HG03039 (cell line): ENCODE results near the gene PLD1.
A peak's percentile ranks its signal among the peaks of the same experiment; 100 is the strongest.
"Not testable (repeated sequence)": the region's sequence is repeated elsewhere in the genome, so short reads cannot be mapped to it uniquely, and the experiment has no call there.

Experiments used
- ATAC-seq: cut with Tn5 transposase; IDR thresholded peaks from one replicate; pipeline ENCODE4 v1.9.1; 2021; ENCODE audit warnings: mild to moderate bottlenecking, moderate library complexity; ENCODE audit not compliant: unreplicated experiment

Gene PLD1

DNA sequence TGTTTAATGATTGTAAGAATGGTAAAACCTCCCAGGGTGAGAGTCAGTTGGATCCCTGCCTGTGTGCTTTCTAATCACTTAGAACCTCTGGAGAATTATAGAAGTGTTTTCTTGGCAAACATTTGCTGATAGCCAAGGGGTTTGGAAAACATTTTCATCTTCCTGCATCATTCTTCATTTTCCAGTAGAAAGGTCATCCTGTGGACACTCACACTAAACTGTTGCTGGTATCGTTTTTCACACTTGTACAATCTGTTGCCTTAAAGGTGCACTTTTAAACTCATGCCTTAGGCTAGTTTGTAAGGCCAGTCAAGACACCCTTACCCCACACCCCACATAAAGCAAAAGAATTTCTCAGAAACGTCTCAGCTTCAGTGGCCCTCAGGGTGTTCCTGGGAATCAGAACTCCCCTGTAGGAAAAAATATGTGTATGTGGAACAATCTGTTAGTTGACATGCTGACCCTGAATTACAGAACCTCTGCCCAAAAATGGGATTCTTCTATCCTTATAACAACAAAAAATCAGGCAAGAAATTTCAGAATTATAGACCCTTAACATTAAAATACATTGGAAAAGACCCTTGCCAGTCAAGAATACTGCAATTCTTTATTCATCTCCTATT lies 5.8 kb upstream of the PLD1 start:
- ATAC-seq = no peak

DNA sequence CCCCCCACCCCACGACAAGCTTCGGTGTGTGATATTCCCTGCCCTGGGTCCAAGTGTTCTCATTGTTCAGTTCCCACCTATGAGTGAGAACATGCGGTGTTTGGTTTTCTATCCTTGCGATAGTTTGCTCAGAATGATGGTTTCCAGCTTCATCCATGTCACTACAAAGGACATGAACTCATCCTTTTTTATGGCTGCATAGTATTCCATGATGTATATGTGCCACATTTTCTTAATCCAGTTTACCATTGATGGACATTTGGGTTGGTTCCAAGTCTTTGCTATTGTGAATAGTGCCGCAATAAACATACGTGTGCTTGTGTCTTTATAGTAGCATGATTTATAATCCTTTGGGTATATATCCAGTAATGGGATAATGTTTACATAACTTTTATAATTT lies 4.4 kb upstream of the PLD1 start:
- not testable (repeated sequence) for ATAC-seq

DNA sequence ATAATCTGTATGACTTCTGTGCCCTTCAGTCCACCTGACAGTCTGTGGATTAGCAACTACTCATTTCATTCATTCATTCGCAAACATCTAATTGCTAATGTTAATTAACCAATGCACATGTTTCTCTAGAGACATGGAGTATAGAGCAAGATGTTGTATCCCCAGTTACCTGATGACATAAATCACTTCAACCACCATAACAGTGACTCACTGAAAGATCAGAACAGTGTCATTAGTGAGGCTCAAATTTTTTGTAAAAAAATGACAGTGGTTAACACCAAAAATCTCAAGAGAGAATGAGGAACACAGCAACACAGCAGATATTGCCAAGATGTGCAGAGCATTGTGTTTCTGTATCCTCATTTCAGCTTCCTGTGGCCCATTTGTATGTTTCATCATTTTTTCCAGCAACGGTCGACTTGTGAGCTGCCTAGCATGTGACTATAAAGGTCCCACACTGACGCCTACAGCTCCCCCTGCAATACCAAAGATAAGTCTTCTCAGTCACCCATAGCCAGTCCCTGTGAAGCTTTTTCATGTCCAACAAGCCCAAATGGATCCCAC lies 3.7 kb upstream of the PLD1 start:
- ATAC-seq = no peak

DNA sequence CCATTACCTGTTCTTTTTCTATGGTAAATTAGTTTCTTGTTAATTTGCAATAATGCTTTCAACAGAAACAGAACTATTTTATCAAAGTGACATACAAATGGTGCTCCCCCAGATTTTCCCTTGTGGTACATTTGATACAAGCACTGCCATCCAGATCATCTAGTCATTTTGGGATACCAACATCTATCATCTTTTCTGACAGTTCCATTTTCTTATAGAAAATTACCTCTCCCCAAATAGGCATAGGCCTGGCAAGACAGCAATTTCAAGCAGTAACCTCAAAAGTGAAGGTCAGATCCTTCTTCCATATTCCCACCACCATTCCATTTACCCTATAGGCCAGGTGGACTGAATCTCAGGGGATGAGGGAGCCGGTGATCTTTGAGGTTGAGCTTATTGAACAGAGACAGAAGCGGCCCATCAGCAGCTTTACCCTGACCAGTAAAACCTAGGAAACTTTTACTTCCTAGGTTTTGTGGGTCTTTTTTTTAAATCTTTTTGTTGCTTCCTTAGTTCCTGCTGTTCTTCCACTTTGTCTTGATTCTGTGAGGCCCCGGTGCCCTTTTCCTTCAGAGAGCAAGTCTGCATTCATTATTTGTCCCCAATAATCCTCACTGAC lies 3.1 kb upstream of the PLD1 start:
- ATAC-seq = no peak

DNA sequence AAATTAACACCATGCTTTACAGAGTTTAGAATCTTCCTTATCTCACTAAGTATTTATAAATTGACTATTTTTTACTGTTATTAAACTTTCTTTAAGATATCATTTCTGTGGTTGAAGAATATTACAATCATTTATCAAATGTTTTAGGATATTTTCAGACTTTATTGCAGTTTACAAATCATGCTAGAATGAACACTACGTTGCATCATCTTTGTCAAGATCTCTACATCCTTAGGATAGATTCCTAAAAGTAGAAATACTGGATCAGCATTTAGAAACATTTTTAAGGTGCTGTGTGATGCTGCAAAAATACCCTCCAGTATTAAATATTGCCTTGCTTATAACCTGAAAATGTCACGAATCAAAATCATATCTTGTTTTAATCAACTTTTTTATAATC lies 2.5 kb upstream of the PLD1 start:
- ATAC-seq = no peak

DNA sequence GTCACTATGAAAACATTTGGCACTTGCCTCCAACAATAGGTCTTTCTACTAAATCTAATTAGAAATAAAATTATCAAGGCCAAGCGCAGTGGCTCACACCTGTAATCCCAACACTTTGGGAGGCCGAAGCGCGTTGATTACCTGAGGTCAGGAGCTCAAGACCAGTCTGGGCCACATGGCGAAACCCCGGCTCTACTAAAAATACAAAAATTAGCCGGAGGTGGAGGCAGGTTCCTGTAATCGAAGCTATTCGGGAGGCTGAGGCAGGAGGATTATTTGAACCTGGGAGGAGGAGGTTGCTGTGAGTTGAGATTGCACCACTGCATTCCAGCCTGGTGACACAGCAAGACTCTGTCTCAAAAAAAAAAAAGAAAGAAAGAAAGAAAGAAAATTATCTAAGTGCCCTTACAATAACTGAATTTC lies 1.6 kb upstream of the PLD1 start:
- no peak for ATAC-seq

DNA sequence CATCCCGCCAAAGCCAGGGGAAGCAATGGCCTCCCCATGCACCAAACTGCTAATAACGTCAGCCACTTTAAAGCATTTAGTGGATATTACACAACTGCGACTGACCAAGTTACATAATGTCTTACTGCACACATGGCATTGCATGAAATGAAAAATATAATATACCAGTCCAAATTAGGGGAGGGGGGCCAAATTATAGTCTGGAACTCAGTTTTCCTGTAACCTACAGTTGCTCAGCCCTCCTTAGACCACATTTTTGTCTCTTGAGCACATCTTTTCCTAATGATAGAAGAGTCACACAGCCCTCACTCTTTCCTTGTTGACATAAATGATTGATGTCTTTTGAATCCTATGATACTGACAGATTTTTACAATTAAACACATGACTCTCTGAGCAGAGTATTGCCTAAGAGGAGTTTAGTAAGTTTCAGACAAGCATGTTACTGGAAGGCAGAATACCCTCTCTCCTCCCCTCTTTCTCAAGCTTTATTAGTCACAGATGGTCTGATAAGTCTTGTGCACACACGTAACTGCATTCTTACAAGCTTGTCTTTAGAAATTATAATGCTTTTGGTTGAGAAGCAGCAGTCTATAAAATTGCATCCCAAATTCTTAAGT lies 1.1 kb upstream of the PLD1 start:
- ATAC-seq = no peak

DNA sequence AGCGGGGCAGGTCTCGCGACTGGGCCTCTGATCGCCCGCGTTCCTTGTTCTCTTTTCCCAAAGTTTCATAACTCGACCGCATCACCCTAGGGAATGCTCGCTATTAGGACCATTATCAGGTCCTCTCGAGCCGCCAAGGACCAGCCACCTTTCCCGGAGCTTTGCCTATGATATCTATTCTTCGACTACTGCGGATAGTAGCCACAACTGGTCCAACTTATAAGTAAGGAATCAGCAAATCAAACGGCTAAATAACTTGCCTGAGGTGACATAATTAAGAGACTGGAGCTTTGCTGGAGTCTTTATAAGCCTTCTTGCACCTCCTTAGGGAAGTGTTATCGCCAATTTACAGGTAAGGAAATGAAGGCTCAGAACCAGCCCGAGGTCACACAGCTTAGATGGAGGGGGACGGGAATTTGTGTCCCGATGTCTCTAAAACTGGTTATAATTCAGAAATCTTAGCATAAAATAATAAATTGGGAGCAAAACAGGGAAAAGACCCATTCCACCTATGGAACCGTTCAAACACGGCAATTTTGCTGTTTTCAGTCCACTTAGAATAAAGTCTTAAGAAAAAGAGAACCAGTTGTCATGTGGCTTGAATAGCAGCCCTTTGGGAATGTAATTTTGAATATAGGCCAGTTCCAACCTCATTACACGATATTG lies 479 bp upstream of the PLD1 start:
- no peak for ATAC-seq

DNA sequence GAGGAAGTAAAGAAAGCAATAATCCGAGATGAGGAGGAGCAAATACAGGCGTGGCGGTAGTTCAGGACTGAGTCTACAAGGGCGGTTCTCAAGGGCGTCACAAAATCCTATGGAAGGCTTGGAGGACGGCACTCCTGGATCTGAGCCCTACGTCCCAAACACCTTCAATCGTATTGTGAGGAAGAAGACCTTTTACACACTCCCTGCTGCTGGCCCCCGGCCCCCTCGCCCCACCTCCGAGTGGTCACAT lies 747 bp downstream of the PLD1 start:
- ATAC-seq = peak; percentile 28

DNA sequence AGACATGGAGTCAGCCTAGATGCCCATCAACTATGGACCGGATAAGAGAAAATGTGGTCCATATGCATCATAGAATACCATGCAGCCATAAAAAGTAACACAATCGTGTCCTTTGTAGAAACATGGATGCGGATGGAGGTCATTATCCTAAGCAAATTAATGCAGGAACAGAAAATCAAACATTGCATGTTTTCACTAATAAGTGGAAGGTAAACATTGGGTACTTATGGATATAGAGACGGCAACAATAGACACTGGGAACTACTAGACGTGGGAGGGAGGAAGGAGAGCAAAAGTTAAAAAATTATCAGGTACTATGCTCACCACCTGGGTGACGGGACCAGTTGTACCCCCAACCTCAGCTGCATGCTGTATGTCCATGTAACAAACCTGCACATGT lies 2.5 kb downstream of the PLD1 start:
- no peak for ATAC-seq

DNA sequence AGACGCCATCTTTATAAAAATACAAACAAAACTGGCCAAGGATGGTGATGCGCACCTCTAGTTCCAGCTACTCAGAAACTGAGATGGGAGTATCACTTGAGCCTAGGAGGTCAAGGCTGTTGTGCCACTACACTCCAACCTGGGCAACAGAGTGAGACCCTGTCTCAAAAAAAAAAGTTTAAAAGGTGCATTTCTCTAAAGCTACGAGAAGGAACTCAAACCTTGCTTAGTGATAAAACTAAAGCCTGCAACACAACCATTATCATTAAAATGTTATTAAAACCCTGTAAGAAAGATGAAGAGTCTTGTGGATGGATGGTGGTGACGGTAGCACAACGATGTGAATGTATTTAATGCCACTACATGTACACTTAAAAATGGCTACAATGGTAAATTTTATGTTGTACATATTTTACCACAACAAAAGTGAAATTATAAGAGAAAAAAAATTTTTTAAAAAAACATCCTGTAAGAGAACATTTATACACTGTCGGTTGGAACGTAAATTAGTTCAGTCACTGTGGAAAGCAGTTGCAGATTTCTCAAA lies 3.1 kb downstream of the PLD1 start:
- ATAC-seq = no peak

DNA sequence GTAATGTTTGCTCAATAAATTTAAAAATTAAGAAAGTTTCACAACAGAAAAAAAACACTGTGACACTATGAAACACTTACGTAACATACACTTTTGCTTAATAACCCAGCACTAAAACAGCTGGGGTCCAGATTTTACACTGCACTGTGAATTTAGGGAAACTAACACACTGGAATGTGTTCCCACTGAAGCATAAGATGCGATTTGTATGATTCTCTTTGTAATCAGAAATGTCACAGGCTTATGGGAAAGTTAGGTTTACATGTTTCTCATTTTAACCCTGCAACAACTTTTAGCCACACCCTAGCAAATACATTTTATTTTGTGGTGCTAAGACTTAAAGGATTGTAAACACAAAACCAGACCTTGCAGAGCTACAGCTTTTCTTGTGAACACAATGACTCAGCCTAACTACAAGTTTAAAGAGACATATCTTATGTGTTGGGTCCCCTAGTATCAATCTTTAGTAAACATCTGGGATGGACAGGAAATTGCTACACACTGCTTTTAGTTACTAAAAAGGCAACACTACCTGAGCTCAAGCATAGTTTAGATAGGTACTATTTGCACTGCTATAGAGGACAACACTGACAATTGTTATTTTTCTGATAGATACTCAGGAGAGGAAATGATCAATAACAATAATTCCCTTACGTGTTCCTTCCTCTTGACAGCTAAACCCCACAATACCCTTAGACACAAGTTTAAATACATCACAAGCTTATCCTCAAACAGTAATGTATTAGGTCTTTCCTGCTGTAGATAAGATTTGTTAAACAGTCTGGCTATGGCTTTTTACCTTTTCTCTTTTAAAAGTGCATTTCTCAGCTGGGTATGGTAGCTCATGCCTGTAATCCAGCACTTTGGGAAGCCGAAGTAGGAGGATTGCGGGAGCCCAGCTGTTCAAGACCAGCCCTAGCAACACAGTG lies 3.8 kb downstream of the PLD1 start:
- ATAC-seq = no peak

DNA sequence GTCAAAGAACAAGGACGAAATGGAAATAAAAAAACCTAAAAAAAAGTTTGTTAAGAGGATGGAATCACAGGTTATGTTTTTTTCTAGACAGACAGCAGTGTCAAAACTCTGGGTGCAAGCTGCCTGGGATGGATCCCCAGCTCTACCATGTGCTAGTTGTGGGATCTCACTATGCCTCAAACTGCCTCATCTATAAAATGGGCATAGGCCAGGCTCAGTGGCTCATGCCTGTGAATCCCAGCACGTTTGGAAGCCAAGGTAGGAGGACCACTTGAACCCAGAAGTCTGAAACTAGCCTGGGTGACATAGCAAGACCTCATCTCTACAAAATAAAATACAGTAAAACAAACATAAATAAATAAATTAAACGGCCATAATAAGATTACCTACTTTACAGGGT lies 4.6 kb downstream of the PLD1 start:
- ATAC-seq = no peak

DNA sequence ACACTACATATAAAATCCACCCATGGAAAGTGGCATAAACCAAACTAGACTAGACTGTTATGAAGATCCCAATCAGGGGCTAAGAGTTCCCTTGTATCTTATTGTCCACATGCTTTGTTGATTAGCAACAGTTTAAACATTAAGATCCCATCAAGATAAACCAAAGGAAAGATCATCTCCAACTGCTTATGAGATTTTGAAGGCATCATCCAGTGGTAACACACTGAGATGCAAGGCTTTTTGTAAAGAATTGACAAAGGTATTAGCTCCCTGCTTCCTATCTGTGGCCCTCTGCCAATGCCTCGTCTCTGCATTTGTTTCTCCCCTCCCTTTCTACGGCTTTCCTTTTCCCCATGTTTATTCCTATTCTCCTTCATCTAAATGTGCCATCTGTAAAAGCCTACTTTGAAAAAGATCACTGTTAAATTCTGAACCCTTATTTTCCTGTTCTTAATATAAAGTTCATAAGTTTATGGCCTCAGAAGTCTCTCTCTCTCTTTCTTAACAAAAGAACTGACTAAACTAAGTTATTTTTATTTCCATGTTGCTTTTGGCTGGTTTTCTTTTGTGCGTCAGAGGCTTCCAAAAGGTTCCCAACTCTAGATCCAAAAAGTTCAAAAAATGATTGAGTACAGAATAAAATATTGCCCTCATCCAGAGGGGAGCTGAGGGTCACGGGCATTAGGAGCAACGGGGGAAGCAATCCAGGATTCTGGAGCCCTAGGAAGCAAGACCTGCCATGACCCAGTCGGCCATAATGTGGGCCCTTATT lies 5.5 kb downstream of the PLD1 start:
- no peak for ATAC-seq

DNA sequence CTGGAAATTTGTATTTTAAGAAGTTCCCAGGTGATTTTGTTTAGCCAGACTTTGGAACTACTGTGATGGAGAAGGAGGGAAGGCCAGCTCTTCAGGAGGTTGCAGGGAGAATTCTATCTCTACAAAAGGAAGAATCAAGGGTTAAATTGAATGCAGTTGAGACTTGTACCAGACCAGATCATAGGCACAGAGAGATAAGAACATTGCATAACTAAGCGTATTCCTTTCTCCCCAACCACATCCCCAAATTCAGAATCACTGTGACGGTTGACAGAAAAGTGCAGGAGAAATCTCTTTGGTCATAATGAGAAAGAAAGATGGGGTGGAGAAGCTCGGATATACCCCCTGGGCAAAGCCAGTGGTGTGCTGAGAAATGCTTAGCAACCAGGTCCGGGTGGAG lies 7.2 kb downstream of the PLD1 start:
- ATAC-seq = no peak

DNA sequence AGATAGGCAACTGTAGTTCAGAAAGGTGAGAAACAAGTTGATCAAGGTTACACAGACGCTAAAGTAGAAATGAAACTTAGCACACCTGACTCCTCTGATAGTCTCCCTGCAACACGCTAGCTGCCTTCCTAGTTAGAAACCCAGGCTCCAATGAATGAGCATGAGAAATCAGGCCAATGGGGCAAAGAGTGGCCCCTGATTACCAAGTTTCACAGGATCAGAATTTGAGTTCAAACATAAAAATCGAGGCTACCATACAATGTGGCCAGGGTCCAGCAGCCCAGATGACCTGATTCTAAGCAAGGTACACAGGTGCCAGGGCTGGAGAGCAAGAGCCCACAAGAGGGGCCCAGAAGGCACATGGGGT lies 7.7 kb downstream of the PLD1 start:
- ATAC-seq = no peak

DNA sequence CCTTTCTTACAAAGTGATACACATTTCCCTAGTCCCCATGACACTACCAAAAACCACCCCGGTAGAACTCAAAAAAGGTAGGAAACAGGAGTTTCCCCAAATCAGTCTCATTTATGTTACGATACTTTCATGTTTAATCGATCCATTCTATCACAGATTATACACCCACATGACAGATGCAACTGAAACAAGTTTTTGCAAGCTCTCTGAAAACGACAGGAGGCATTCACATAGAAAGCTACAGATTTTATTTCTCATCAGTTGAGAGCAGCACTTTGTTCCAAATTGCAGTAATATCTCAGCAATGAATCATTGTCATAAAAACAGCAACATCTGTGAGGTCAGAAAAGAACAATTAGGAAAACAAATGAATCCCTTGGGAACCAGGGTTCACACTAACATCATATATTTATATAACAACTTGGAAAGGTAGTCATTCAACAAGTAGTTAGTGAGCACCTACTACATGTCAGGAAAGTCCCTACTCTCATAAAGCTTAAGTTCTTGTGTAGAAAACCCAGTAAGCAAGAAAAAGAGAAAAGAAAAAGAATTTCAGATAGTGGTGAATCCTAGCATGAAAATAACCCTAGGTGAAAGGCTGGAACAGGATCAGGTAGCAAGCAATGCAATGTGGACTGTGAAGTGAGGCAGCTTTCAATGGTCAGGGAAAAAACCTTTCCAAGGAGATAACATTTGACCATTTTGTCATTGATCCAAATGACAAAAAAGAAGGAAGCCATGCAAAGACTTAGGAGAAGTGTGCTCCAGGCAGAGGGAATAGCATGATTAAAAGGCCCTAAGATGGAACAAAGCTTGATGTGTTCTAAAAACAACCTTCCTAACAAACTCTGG lies 8.3 kb downstream of the PLD1 start:
- no peak for ATAC-seq

DNA sequence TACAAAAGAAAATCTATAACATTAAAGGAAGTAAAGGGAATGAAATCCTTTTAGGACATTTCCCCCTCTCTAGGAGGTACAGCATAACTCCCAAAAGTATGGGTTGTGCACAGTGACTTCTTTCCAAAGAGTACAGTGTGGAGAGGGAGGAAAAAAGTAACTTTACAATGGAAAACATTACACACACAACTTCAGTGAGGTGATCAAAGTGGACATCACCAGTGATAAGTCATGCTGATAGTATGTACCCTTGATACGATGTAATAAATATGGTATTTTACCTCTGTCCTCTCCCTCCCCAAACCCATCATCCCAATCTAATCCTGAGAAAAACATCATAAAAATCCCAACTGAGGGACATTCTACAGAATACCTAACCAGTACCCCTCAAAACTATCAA lies 10.8 kb downstream of the PLD1 start:
- ATAC-seq = no peak

DNA sequence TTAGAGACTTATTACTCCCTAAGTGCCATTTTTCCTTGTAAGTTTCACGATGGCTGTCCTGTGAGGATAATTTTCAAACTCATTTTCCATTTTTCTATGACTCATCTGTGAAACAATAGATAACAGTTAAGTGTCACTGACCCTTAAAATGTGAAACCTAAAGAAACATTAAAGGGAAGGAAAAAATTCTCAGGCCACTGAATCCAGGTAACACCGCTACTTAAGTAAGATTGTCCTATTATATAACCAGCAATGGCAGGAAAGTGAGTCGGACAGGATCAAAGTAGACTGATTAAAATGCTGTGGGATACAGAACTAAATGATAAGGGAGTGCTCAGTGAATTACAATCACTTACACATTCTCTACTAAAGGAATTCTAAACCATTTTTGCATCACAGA lies 12.4 kb downstream of the PLD1 start:
- ATAC-seq = no peak
